Measurements from ENCODE around the gene WFDC12.

The WFDC12 gene

DNA sequence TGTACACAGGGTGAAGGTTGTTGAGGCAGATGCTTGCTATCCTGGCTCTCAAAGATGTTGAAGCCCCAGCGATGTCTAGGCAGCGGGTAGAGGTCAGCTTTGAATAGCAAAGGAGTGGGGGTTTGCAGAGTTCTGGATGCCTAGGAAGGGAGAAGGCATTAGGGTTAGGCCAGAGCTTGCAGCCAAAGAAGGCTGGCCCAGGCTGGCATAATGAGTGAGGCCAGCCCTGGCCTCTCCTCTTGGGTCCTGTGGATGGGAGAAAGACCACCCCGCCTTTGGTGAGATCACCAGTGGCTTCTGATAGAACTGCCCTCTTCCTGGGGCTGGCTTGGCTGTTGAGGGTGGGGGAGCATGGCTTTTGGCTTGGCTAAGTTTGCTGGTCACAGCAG, 8.9 kb downstream of the WFDC12 start:
- no peak for DNase-seq (ENCODE audit: low read depth in 2 of 2)

DNA sequence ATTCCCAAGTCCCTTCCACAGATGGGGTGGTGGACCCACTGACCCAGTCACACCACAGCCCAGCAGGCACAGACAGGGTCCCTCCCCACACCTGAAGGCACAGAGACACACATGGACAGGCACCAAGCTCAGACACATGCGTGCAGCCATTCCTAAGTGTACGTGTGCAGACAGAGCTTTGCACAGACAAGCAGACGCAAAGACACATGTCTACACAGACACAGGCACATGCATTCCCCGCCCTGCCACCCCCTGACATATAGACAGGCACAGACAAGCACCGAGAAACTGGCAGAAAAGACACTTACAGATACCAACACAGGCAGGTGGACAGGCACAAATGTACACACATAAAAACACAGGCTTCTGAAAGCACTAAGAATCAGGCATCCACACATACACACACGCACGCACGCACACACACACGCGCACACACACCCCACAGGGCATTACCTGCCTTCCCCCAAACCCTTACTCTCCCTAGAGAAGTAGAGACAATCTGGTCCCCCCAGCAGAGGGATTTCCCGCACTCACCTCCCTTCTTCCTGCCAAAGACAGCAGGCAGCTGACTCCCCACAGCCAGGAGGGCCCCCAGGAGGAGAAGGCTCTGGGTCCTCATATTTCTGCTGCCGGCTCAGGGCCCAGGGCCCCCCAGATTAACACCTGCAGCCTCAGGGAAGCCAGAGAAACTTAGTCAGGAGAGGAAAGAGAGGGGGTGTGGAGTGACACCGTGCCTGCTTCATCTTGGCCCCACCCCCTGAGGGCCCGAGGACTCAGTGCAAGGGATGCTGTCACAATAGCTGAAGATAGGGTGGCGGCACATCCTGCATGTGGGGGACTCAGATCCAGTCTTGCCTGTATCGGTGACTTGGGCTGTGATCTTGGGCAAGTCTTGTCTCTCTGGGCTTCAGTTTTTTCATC, 9.5 kb downstream of the WFDC12 start, which contains the start of gene WFDC5:
TSS of gene WFDC5 (minus strand) at position 710 of the 921 bp plus-strand sequence. CDS start at position 619, 91 bp downstream.
- DNase-seq (ENCODE audit: low read depth in 2 of 2), result no peak

GRCh38 chr20:45113865-45114264, 10.4 kb downstream of the WFDC12 start:
- no peak for DNase-seq (ENCODE audit: low read depth in 2 of 2)

- DNase-seq (ENCODE audit: low read depth in 2 of 2), result no peak
Measured at GRCh38 chr20:45112754-45113153, 11.5 kb downstream of the WFDC12 start.

DNA sequence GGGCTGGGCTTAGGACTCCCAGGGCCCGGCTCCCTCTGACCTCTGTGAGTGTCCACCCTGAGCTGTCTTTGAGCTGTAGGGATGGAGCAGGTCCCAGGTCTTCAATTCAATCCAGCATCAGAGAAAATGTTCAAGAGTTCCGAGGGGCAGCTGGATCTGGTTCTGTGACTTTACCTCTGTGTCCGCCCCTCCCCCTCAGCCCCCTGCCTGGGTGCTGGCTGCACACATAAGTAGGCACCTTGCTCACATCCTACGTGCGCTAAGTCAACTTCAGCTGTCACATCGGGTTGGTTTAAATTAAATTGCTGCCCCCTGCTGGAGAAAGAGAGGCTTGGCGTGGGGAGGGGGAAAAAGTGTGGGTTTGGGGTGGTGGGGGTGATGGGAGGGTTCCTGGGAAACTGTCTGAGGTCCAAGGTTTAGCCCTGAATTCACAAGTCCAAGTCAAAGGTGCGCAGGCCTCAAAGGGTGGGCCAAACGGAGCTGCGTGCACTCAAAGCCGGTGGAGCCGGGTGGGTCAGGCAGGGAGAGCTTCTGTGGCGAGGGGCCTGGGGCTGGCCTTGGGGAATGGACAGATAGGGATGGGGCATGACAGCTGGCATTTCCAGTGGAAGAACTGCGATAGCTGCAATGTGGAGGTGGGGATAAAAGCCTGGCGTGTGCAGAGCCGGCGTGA, 12.3 kb downstream of the WFDC12 start:
- DNase-seq (ENCODE audit: low read depth in 2 of 2), result no peak

DNA sequence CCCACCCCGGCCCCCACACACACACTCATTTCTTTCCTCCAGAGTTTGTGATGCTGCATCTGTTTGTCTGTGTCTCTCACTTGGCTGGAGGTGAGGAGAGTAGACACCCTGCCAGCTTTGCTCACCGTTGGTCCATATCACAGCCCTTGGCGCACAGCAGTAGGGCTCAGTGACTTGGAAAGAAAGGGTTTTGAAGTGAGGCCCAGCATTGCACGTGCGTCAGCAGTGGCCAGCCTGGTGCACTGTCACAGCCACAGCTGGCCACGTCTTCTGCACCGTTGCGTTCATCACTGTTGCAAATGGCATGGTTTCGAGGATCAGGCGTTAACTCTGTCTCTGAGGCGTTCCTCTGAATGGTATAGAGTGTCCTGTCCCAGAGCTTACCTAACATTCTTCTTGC, 13.0 kb downstream of the WFDC12 start:
- DNase-seq (ENCODE audit: low read depth in 2 of 2), result no peak

GRCh38 chr20:45110301-45110700, 14.0 kb downstream of the WFDC12 start:
- no peak for DNase-seq (ENCODE audit: low read depth in 2 of 2)

- no peak for DNase-seq (ENCODE audit: low read depth in 2 of 2)
Measured at GRCh38 chr20:45109634-45110033, 14.6 kb downstream of the WFDC12 start.

DNA sequence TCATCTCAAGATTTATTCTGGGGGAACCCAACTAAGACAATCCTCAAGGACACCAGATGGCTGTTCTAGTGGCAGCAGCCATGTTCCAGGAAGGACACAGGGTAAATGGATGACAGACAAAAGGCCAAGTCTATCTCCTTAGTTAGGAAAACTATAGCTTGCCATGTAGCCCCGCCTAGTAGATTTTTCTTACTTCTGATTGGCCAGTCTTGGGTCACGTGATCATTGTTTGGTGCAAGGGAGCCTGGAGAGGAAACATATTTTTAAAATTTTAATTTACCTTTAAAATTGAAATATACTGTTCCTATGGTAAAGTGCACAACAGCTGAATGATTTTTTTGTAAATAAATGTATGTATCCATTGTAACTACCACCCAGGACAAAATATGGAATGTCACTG, 18.9 kb downstream of the WFDC12 start:
- DNase-seq (ENCODE audit: low read depth in 2 of 2), result no peak

DNA sequence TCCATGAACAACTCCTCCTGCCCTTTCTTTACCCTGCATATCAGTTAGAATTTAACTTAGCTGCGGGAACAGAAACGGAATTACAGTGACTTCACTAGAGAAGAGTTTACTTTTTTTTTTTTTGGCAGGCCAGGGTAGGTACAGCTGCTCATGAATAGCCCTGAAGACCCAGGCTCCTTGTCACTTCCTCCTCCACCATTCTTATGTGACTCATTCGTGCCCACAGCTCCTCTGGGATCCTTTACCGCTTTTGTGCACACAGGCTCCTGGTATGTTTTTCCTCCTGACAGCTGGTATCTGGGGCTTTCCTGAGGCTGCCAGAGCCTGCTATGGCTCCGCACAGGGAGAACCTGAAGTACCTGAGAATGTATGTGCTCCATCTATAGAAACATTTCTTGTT, 19.5 kb downstream of the WFDC12 start:
- no peak for DNase-seq (ENCODE audit: low read depth in 2 of 2)

DNA sequence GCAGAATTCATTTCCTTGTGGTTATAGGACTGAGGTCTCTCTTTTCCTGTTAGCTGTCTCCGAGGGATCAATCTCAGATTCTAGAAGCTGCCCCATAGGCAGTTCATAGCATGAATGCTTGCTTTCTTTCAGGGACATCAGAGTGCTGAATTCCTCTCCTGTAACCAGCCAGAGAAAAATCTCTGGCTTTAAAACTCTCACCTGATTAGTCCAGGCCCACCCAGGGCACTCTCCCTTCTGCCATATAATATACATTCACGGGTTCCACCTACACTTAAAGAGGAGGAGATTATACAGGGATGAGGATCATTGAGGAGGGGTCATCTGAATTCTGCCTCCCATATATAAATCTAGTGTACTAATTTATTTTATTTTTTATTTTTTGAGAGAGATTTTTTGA, 21.2 kb downstream of the WFDC12 start:
- DNase-seq (ENCODE audit: low read depth in 2 of 2), result no peak

GRCh38 chr20:45101333-45101850, 22.9 kb downstream of the WFDC12 start:
- DNase-seq (ENCODE audit: low read depth in 2 of 2), result no peak

DNA sequence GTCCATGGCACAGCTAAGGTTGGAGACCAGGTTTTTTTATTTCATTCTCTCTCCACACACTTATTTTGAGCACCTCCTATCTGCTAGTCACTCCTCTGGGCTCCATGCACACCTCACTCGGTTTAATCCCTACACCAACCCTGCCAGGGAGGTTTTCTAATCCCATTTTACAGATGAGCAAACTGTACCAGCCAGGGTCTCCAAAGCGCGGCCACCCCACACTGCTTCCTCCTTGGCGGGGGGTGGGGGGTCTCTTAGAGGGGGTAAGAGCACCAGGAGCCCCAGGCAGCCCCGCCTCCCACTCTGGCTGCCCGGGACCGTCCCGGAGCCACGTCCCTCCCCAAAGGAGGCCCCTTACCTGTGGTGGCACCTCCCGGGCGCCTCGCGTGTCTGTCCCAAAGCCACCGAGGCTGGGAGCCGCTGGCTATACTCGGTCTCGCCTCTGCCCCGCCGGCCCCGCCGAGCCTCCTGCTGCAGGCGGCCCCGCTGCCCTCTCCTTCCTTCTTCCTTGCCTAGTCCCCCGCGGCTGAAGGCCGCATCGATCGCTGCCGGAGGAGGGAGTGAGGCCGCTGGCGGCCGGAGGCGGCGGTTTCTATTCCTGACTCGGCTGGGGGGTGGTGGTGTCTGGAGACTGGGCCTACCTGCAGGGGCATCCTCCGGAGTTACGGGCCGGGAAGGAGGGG, 23.6 kb downstream of the WFDC12 start, which contains the start of gene KCNS1:
TSS of gene KCNS1 (minus strand) at position 565 of the 683 bp plus-strand sequence. CDS start 1,891 bp downstream, outside the sequence.
- no peak for DNase-seq (ENCODE audit: low read depth in 2 of 2)

GRCh38 chr20:45098103-45098773, 26.0 kb downstream of the WFDC12 start:
- DNase-seq (ENCODE audit: low read depth in 2 of 2), result peak in 1 of 2 donors; percentile 12

GRCh38 chr20:45097485-45098102, 26.7 kb downstream of the WFDC12 start:
- peak; percentile 21 to 39 for DNase-seq (ENCODE audit: low read depth in 2 of 2)

- DNase-seq (ENCODE audit: low read depth in 2 of 2), result no peak
Measured at GRCh38 chr20:45096781-45097180, 27.5 kb downstream of the WFDC12 start.

DNA sequence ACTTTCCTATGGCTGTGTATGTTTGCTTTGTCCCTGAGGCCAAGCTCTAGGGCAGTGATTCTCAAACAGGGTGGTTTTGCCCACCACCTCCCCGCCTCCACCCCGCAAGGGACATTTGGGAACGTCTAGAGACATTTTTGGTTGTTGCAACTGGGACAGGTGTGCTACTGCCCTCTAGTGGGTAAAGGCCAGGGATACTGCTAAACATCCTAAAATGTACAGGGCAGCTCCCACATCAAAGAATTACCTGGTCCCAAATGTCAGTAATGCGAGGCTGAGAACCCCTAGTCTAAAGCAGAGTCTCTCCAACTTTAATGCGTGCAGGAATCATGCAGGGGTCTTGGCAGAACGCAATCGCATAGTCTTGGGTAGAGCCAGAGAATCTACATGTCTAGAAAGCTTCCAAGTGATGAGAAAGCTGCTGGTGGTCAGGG, 28.4 kb downstream of the WFDC12 start:
- DNase-seq (ENCODE audit: low read depth in 2 of 2), result peak; percentile 44 to 57

DNA sequence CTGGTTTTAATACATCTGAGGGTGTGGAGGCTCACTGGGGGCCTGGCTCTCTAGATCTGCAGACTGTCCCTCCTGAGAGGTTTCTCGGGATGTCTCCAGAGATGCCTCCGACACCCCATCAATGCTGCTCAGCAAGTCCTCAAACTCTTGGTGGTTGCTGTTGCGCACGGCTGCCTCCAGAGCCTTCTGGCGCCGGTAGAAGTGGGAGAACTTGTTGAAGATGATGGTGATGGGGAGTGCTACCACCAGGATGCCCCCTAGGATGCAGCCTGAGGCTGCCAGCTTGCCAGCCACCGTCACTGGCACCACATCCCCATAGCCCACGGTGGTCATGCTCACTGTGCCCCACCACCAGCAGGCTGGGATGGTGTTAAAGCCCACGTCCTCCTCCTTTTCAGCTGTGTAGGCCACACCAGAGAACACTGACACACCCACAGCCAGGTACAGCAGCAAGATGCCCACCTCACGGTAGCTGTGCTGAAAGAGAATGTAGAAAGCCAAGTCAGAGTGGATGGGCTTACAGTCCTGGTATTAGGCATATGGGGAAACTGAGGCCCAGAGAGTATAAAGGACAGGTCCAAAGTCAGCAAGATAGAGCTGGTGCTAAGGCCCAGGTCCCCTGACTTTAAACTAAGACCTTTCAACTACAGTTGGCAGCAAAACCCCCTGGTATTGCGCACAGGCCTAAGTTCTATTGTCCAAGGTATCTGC, 29.2 kb downstream of the WFDC12 start:
- no peak for DNase-seq (ENCODE audit: low read depth in 2 of 2)

DNA sequence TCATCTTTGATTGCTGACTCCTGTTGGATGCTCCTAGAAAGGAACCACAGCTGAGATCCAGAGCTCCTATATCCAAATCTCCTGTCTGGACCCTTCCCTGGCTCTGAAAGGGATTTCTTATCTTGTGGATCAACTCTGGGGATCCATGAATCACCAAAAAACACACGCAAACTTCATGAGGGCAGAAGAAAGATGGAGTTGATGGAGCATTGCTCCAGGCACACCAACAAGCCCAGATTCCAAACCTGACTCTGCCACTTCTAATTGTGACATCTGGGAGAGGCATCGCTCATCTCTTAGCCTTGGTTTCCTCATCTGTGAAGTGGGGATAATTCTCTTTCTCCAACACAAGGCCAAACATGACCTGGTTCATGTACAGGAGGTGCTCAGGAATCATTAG, 30.1 kb downstream of the WFDC12 start:
- no peak for DNase-seq (ENCODE audit: low read depth in 2 of 2)

- DNase-seq (ENCODE audit: low read depth in 2 of 2), result no peak
Measured at GRCh38 chr20:45092898-45093297, 31.4 kb downstream of the WFDC12 start.
